ENCODE data around the gene PSMD7. TPM values are rescaled to one million over a fixed set of nuclear protein-coding genes. Genes with fewer than 3 reads are reported as not detected.

PSMD7 gene
- total RNA-seq, 1 experiment from 2014 or later: 109 TPM

DNA sequence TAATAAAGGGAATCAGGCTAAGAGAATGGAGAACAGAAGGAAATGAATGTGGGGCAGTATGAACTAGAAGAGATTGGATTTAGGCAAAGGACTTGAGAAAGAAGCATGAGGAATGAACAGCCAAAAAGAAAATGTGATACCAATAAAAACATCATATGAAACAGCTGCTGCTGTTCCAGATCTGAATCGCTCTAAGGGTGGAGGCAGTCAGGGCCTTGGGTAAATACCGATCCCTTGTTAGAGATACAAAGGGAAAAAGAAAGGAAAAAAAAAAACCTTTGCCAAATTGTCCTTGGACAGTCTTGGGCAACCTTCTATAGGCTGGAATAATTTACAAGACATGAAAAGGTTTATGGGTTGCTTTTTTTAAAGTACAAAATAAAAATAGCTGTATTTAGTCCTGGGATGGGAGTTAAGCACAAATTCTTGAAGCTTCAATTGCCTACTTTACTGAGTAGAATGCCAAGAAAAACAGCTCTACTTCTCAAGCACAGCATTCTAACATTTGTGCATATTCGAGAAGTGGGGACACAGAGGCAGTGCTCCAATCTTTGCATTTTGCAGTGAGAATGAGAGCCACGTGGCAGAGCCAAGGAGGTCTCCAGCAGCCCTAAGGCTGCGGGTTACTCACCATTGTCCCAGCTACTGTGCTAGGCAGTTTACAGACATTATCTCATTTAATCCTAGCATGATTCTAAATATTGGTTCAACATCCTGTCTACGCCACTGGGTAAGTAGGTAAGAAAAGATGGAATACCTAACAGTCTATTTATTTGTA is 43.3 kb upstream of the PSMD7 start:
- no peak overlapping the region for H3K4me3 ChIP-seq (replicated peaks in 1 of 2; ENCODE audit: low read depth in 1 of 2, low read length in 2 of 2)
- no peak overlapping the region for H3K4me2 ChIP-seq (ENCODE audit: low read length)
- intact Hi-C loops (cut with micrococcal nuclease): no loop called here
- H3K4me1 ChIP-seq (ENCODE audit: control insufficient read depth in 1 of 2, insufficient read depth in 2 of 2, low read length in 2 of 2): no peaks in the 10 kb centered on the region
- no peaks in the 10 kb centered on the region for H3K36me3 ChIP-seq (ENCODE audit: control insufficient read depth in 1 of 2, insufficient read depth in 2 of 2, low read length in 2 of 2)
- H3K9me3 ChIP-seq (ENCODE audit: control insufficient read depth in 1 of 2, insufficient read depth in 1 of 2, low read depth in 1 of 2, low read length in 2 of 2): no peaks in the 10 kb centered on the region
- no peaks in the 10 kb centered on the region for H3K9me2 ChIP-seq (ENCODE audit: insufficient read depth)
- no peak overlapping the region for H3K27ac ChIP-seq (ENCODE audit: low read depth, low read length)
- TF ChIP-seq POLR2A (IDR thresholded peaks at IDR 0.05; ENCODE audit: borderline replicate concordance, extremely low read depth, insufficient read depth, insufficient read length): no peak
- TF ChIP-seq EZH2phosphoT487 (IDR thresholded peaks at IDR 0.05; ENCODE audit: borderline replicate concordance): no peak
- TF ChIP-seq FOSL1 (IDR thresholded peaks at IDR 0.05; ENCODE audit: low read depth): no peak
- no peak for TF ChIP-seq SP1 (IDR thresholded peaks at IDR 0.05; ENCODE audit: low read depth)
- TF ChIP-seq EGR1 (IDR thresholded peaks at IDR 0.05; ENCODE audit: low read depth): no peak
- no peak for TF ChIP-seq SIN3A (IDR thresholded peaks at IDR 0.05; ENCODE audit: low read depth)
- TF ChIP-seq ELF1 (IDR thresholded peaks at IDR 0.05; ENCODE audit: borderline replicate concordance, low read depth): no peak
- TF ChIP-seq CEBPB (IDR thresholded peaks at IDR 0.05; ENCODE audit: low read depth): no peak
- TF ChIP-seq SRF (IDR thresholded peaks at IDR 0.05; ENCODE audit: low read depth): no peak
- TF ChIP-seq, protein P1, sequence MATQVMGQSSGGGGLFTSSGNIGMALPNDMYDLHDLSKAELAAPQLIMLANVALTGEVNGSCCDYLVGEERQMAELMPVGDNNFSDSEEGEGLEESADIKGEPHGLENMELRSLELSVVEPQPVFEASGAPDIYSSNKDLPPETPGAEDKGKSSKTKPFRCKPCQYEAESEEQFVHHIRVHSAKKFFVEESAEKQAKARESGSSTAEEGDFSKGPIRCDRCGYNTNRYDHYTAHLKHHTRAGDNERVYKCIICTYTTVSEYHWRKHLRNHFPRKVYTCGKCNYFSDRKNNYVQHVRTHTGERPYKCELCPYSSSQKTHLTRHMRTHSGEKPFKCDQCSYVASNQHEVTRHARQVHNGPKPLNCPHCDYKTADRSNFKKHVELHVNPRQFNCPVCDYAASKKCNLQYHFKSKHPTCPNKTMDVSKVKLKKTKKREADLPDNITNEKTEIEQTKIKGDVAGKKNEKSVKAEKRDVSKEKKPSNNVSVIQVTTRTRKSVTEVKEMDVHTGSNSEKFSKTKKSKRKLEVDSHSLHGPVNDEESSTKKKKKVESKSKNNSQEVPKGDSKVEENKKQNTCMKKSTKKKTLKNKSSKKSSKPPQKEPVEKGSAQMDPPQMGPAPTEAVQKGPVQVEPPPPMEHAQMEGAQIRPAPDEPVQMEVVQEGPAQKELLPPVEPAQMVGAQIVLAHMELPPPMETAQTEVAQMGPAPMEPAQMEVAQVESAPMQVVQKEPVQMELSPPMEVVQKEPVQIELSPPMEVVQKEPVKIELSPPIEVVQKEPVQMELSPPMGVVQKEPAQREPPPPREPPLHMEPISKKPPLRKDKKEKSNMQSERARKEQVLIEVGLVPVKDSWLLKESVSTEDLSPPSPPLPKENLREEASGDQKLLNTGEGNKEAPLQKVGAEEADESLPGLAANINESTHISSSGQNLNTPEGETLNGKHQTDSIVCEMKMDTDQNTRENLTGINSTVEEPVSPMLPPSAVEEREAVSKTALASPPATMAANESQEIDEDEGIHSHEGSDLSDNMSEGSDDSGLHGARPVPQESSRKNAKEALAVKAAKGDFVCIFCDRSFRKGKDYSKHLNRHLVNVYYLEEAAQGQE (IDR thresholded peaks at IDR 0.05; ENCODE audit: low read depth): no peak
- TF ChIP-seq ZNF274 (IDR thresholded peaks at IDR 0.05; ENCODE audit: low read depth, low read length): no peak
- TF ChIP-seq ZFX (IDR thresholded peaks at IDR 0.05): no peak
- TF ChIP-seq, protein P2, sequence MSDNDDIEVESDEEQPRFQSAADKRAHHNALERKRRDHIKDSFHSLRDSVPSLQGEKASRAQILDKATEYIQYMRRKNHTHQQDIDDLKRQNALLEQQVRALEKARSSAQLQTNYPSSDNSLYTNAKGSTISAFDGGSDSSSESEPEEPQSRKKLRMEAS (IDR thresholded peaks at IDR 0.05): no peak
- no peak for TF ChIP-seq CBX3 (IDR thresholded peaks at IDR 0.05; ENCODE audit: low read depth)
- TF ChIP-seq EZH2 (IDR thresholded peaks at IDR 0.05): no peak
- TF ChIP-seq ZBTB33 (IDR thresholded peaks at IDR 0.05; ENCODE audit: extremely low read depth, insufficient replicate concordance, low read length): no peak
- no peak for TF ChIP-seq RAD21 (IDR thresholded peaks at IDR 0.05; ENCODE audit: low read depth)
- TF ChIP-seq TCF7L2 (IDR thresholded peaks at IDR 0.05; ENCODE audit: borderline replicate concordance, extremely low read depth, insufficient read depth, insufficient read length): no peak
- ChIA-PET RAD21 (ENCODE audit: low non-redundant PET in 1 of 2, low total read pairs in 2 of 2, uncharacterized antibody in 2 of 2, unreplicated experiment in 2 of 2) (no interaction called here), CTCF (no interaction called here), POLR2A (interaction anchor here (0.6 kb wide), 1 partner anchor 1271 kb away, joined by 3 read pairs; no protein-coding TSS in a partner anchor)
- no TSS peak for BruUV-seq (replicated peaks)
- H3K79me2 ChIP-seq (ENCODE audit: insufficient read depth, low read length): no peaks in the 10 kb centered on the region
- no peaks in the 10 kb centered on the region for H4K20me1 ChIP-seq (ENCODE audit: insufficient read depth)
- ATAC-seq (no peak), DNase-seq (ENCODE audit: low read depth, low spot score) (no peak)
- no peak overlapping the region for H2AFZ ChIP-seq (ENCODE audit: low read depth, low read length, poor library complexity, severe bottlenecking)
- H3K27me3 ChIP-seq (ENCODE audit: insufficient read depth, low read length): peaks cover 3% of the 10 kb centered on the region; the same call in 1 of the 2 replicates
- H3K9ac ChIP-seq (ENCODE audit: low read length): no peak overlapping the region

Data from HCT116 (cell line).